GM19395 (cell line): ENCODE data around the gene PPARGC1A.

ENCODE experiments used
- ATAC-seq: cut with Tn5 transposase; IDR thresholded peaks from one replicate; pipeline ENCODE4 v1.9.1; 2021; ENCODE audit warnings: mild to moderate bottlenecking, moderate library complexity; ENCODE audit not compliant: unreplicated experiment

PPARGC1A gene

GRCh38 chr4:23889814-23890341 lies at the start of gene PPARGC1A:
Gene PPARGC1A, minus strand, starts transcription at chr4:23890047. Its CDS starts 90 bp downstream, at chr4:23889957.
- ATAC-seq, result peak; percentile 74

- ATAC-seq, result no peak
Observed at GRCh38 chr4:23938796-23939195, 48.9 kb upstream of the PPARGC1A start.

- no peak for ATAC-seq
Observed at GRCh38 chr4:23937173-23937572, 47.3 kb upstream of the PPARGC1A start.

GRCh38 chr4:23934915-23935314 lies 45.1 kb upstream of the PPARGC1A start:
- ATAC-seq, result no peak

GRCh38 chr4:23934223-23934622 lies 44.4 kb upstream of the PPARGC1A start:
- no peak for ATAC-seq

GRCh38 chr4:23932901-23933308 lies 43.1 kb upstream of the PPARGC1A start:
- ATAC-seq, result no peak

- no peak for ATAC-seq
Observed at GRCh38 chr4:23932186-23932585, 42.3 kb upstream of the PPARGC1A start.

- ATAC-seq, result no peak
Observed at GRCh38 chr4:23931489-23931830, 41.6 kb upstream of the PPARGC1A start.

GRCh38 chr4:23930750-23931488 lies 41.1 kb upstream of the PPARGC1A start:
- ATAC-seq, result no peak

GRCh38 chr4:23929248-23929647 lies 39.4 kb upstream of the PPARGC1A start:
- ATAC-seq, result no peak

GRCh38 chr4:23924556-23924955 lies 34.7 kb upstream of the PPARGC1A start:
- ATAC-seq, result no peak

GRCh38 chr4:23923840-23924239 lies 34.0 kb upstream of the PPARGC1A start:
- ATAC-seq, result no peak

- no peak for ATAC-seq
Observed at GRCh38 chr4:23923141-23923540, 33.3 kb upstream of the PPARGC1A start.

GRCh38 chr4:23922541-23923111 lies 32.8 kb upstream of the PPARGC1A start:
- ATAC-seq, result no peak

GRCh38 chr4:23922013-23922412 lies 32.2 kb upstream of the PPARGC1A start:
- no peak for ATAC-seq

- no peak for ATAC-seq
Observed at GRCh38 chr4:23921447-23921845, 31.6 kb upstream of the PPARGC1A start.

GRCh38 chr4:23920716-23921446 lies 31.0 kb upstream of the PPARGC1A start:
- ATAC-seq, result no peak

- ATAC-seq, result no peak
Observed at GRCh38 chr4:23920296-23920695, 30.4 kb upstream of the PPARGC1A start.

- ATAC-seq, result no peak
Observed at GRCh38 chr4:23916282-23916681, 26.4 kb upstream of the PPARGC1A start.

GRCh38 chr4:23915459-23916132 lies 25.7 kb upstream of the PPARGC1A start:
- no peak for ATAC-seq
